Hypothalamus (tissue), 51 donors: ENCODE data around the gene ZNF783.
"Not testable (repeated sequence)": the region's sequence is repeated elsewhere in the genome, so short reads cannot be mapped to it uniquely, and the experiment has no call there.

Source experiments
- DNase-seq, 51 donors: peaks; one replicate each; lab custom pipeline; 2025; lab: John Stamatoyannopoulos, UW

The ZNF783 gene

DNA sequence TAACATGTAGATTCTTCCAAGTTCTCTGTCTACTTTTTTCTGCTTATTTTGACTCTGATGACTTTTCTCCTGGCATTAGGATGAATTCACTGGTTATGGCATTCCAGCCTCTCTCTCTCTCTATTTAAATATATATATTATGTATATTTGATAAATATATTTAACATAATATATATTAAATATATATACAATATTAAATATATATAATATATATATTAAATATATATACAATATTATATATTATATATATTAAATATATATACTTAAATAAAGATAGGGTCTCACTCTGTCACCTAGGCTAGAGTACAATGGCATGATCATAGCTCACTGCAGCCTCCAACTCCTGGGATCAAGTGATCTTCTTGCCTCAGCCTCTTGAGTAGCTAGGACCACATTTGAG is 60.7 kb downstream of the ZNF783 start:
- DNase-seq = no peak

DNA sequence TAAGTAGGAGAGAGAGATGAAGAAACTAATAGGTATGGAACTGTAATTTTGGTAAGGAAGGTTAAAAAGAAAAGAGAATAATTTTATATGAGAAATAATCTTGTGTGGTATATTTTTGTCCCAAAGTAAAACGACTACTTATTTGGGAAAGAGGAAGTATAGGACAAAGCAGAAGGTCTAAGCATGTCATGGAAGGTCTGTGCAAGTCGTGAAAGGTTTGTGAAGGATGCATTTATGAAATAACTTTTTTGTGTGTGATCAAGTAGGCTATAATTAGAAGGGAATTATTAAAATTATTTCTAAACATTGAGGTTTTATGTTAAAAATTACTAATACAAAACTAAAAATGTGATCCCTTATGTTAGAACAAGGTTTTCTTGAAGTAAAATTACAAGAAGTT is 63.3 kb downstream of the ZNF783 start:
- no peak for DNase-seq

GRCh38 chr7:149329265-149329664 is 67.3 kb downstream of the ZNF783 start:
- DNase-seq = no peak

- no peak for DNase-seq
Measured at GRCh38 chr7:149329766-149330334, 67.9 kb downstream of the ZNF783 start.

DNA sequence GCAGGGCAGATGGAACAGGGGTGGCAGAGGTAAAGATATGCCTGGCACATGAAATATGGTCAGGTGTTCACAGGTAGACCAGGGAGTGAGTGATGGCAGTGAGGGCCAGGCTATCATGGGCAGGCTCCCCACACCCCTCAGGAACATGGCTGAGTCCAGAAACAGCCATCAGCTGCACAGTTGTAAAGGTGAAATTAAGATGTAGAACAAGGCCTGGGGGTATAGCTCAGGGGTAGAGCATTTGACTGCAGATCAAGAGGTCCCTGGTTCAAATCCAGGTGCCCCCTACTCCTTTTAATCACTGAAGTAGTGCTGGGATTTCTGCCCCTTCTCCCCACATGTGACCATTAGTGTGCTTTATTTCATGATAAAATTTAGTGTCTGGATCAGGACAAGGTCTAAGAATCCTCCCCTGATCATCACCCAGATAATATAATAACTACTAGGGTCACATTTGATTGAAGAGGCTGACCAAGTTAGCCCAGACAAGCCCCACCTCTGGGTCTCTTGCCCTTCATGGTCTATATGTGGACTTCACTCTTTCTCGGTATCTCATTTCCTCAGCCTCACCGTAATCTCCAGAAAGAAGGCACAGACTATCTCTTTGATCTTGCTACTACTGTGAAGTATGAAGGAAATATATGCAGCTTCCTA is 69.0 kb downstream of the ZNF783 start:
- DNase-seq = no peak

GRCh38 chr7:149332602-149333320 is 70.8 kb downstream of the ZNF783 start:
- not testable (repeated sequence) for DNase-seq

DNA sequence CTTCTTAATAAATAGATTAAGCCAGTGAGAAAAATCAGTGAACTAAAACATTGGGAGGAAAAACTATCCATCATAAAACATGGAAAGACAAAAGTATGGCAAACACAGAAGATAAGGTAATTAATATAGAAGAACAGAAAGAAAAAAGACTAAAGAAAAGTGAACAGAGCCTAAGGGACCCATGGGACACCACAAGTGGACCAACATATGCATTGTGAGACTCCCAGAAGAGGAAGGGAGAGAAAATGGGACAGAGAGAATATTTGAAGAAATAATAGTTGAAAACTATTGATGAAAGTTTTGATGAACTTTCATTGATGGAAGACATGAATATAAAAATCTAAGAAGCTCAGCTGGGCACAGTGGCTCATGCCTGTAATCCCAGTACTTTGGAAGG is 71.3 kb downstream of the ZNF783 start:
- DNase-seq = no peak

- no peak for DNase-seq
Measured at GRCh38 chr7:149334219-149334618, 72.2 kb downstream of the ZNF783 start.
